Stomach (tissue), 9 donors: ENCODE results near the gene EEIG1. TPM values are rescaled to one million over a fixed set of nuclear protein-coding genes. Genes with fewer than 3 reads are reported as not detected.

Source experiments
- DNase-seq, 2 donors: peaks; one replicate each; pipeline versions ENCODE4 v3.0.0 to v3.0.0-alpha.2; 2013 to 2019
- H3K27ac ChIP-seq, 5 donors: fragments of 200-600 bp in 4 of 5; sonication (generic) in 4 of 5; one replicate each; pipeline ENCODE4 v1.5.1; 2013 to 2019; ENCODE audit warnings: mild to moderate bottlenecking in 1 of 5, moderate library complexity in 1 of 5
- H3K27me3 ChIP-seq, 3 donors: fragments of 200-600 bp; sonication (generic); one replicate each; pipeline ENCODE4 v1.5.1; 2017 to 2019; ENCODE audit warnings: mixed run types in 1 of 3
- H3K36me3 ChIP-seq, 4 donors: fragments of 200-600 bp; sonication (generic); 1 replicate in 3 of 4; 2 replicates in 1 of 4; pipeline ENCODE4 v1.5.1; 2016 to 2019
- H3K4me1 ChIP-seq, 4 donors: fragments of 200-600 bp; sonication (generic); one replicate each; pipeline ENCODE4 v1.5.1; 2016 to 2019
- H3K4me3 ChIP-seq, 4 donors: fragments of 200-600 bp; sonication (generic) in 3 of 4; one replicate each; pipeline ENCODE4 v1.5.1; 2016 to 2019; ENCODE audit warnings: mild to moderate bottlenecking in 1 of 4
- H3K9me3 ChIP-seq, 4 donors: fragments of 200-600 bp; sonication (generic); one replicate each; pipeline ENCODE4 v1.5.1; 2016 to 2019
- CTCF ChIP-seq, 7 experiments: fragments of 450-650 bp in 4 of 7; fragments of 200-600 bp in 3 of 7; sonication (generic) in 3 of 7; IDR thresholded peaks; one replicate each; pipeline ENCODE4 v1.5.1; 2016 to 2019; ENCODE audit warnings: antibody characterized with exemption in 7 of 7, control low read depth in 2 of 7, mild to moderate bottlenecking in 1 of 7
- EP300 ChIP-seq: sonication (generic); formaldehyde crosslinking; IDR thresholded peaks from one replicate; pipeline ENCODE4 v1.6.1; 2017; ENCODE audit warnings: antibody characterized with exemption
- POLR2A ChIP-seq, 4 donors: fragments of 450-650 bp; IDR thresholded peaks; one replicate each; pipeline ENCODE4 v1.6.1; 2016; ENCODE audit warnings: antibody characterized with exemption in 4 of 4, control low read depth in 2 of 4, mild to moderate bottlenecking in 1 of 4, moderate library complexity in 1 of 4
- POLR2AphosphoS5 ChIP-seq, 3 donors: sonication (generic); formaldehyde crosslinking; IDR thresholded peaks; one replicate each; pipeline ENCODE4 v1.6.1; 2016; ENCODE audit warnings: antibody characterized with exemption in 3 of 3
- WGBS, 5 donors: extraction: QIAGEN DNeasy Blood & Tissue Kit in 3 of 5; methylation state at CpG; one replicate each; pipeline versions ENCODE4 v1.1.5 to v1.1.7; 2013 to 2018; 5-methylcytosine and 5-hydroxymethylcytosine counted together
- intact Hi-C: fragments of 100-400 bp; cut with DNase I; formaldehyde crosslinking; loops from one replicate; pipeline ENCODE4 v1.15.1; 2023; ENCODE audit warnings: low total_unique reads
- polyA plus RNA-seq, 3 donors: library from polyadenylated mRNA; stranded (reverse); fragments of 200-250 nt; gene quantifications; one replicate each; pipeline ENCODE4 v1.2.3, GENCODE V29; 2013
- total RNA-seq, 5 donors: library from RNA; depleted of rRNA; stranded (reverse); fragments of >200 nt; gene quantifications; one replicate each; pipeline versions ENCODE4 v1.1.0 to v1.2.3, GENCODE V29; 2014 to 2016
- donor health status: healthy with polysubstance abuse.
- donor health status: Bipolar disorder and iron deficiency.
- donor health status: healthy.

EEIG1 gene
- total and polyA plus RNA-seq, 8 donors = 24.4 to 406 (median 75.8) TPM

- WGBS, 5 donors = 55 to 72% (median 56%) methylated on average over 2 to 3 of the region's 3 CpGs
Observed at GRCh38 chr9:127962278-127962677, 18.5 kb downstream of the EEIG1 start.

GRCh38 chr9:127961613-127962155 lies 19.1 kb downstream of the EEIG1 start:
- H3K27ac ChIP-seq = peak overlapping the region in 4 of 5 donors; percentile 63 to 99 (median 96)

More at GRCh38 chr9:127962278-127962677, 18.5 kb downstream of the EEIG1 start:
- Histone ChIP-seq H3K4me1 (peaks cover 59 to 90% (median 79%) of the 10 kb centered on the region in 4 donors), H3K4me3 (no peak overlapping the region), H3K9me3 (no peaks in the 10 kb centered on the region), H3K36me3 (peaks cover 0 to 7% (median 0%) of the 10 kb centered on the region in 4 donors), H3K27me3 (no peaks in the 10 kb centered on the region), H3K27ac (peak overlapping the region in 3 of 5 donors; percentile 94 to 99 (median 97))
- intact Hi-C loops = no loop called here
- TF ChIP-seq POLR2A (IDR thresholded peaks at IDR 0.05) = no peak
- TF ChIP-seq POLR2AphosphoS5 (IDR thresholded peaks at IDR 0.05) = no peak
- no peak for TF ChIP-seq EP300
- no peak for TF ChIP-seq CTCF (IDR thresholded peaks at IDR 0.05)
- DNase-seq = no peak

GRCh38 chr9:127961155-127961490 lies 19.7 kb downstream of the EEIG1 start:
- H3K27me3 ChIP-seq = no peaks in the 10 kb centered on the region
- H3K27ac ChIP-seq = peak overlapping the region; percentile 12 to 99 (median 94)
- no peak for DNase-seq
- no peaks in the 10 kb centered on the region for H3K9me3 ChIP-seq
- peaks cover 55 to 90% (median 72%) of the 10 kb centered on the region in 4 donors for H3K4me1 ChIP-seq
- intact Hi-C loops = no loop called here
- TF ChIP-seq EP300 = no peak
- no peak for TF ChIP-seq POLR2A (IDR thresholded peaks at IDR 0.05)
- TF ChIP-seq POLR2AphosphoS5 (IDR thresholded peaks at IDR 0.05) = no peak
- TF ChIP-seq CTCF (IDR thresholded peaks at IDR 0.05) = no peak
- no peak overlapping the region for H3K4me3 ChIP-seq
- peaks cover 0 to 7% (median 0%) of the 10 kb centered on the region in 4 donors for H3K36me3 ChIP-seq
- WGBS, 5 donors = 40 to 96% (median 92%) methylated on average over 1 to 2 of the region's 2 CpGs

More at GRCh38 chr9:127961613-127962155, 19.1 kb downstream of the EEIG1 start:
- Histone ChIP-seq H3K27me3 (no peaks in the 10 kb centered on the region), H3K36me3 (peaks cover 0 to 7% (median 0%) of the 10 kb centered on the region in 4 donors), H3K4me1 (peaks cover 55 to 90% (median 75%) of the 10 kb centered on the region in 4 donors), H3K4me3 (no peak overlapping the region), H3K9me3 (no peaks in the 10 kb centered on the region)
- TF ChIP-seq CTCF (IDR thresholded peaks at IDR 0.05) = no peak
- no peak for TF ChIP-seq POLR2A (IDR thresholded peaks at IDR 0.05)
- no peak for TF ChIP-seq EP300
- no peak for TF ChIP-seq POLR2AphosphoS5 (IDR thresholded peaks at IDR 0.05)
- DNase-seq = no peak
- WGBS, 5 donors = 93 to 95% (median 94%) methylated on average over 13 of the region's 13 CpGs
- intact Hi-C loops = no loop called here

- H3K27me3 ChIP-seq = no peaks in the 10 kb centered on the region
- no peaks in the 10 kb centered on the region for H3K9me3 ChIP-seq
- peaks cover 55 to 90% (median 71%) of the 10 kb centered on the region in 4 donors for H3K4me1 ChIP-seq
- 32 to 45% (median 43%) methylated on average over 10 to 11 of the region's 11 CpGs for WGBS, 5 donors
- no peak overlapping the region for H3K4me3 ChIP-seq
- H3K36me3 ChIP-seq = peaks cover 0 to 7% (median 0%) of the 10 kb centered on the region in 4 donors
- intact Hi-C loops = no loop called here
- DNase-seq = peak in 1 of 2 donors; percentile 61
- no peak for TF ChIP-seq EP300
- no peak for TF ChIP-seq POLR2A (IDR thresholded peaks at IDR 0.05)
- peak overlapping the region; percentile 12 to 99 (median 94) for H3K27ac ChIP-seq
Observed at GRCh38 chr9:127960410-127961154, 20.2 kb downstream of the EEIG1 start.
